ENCODE measurements around the gene CHCHD6.

DNA sequence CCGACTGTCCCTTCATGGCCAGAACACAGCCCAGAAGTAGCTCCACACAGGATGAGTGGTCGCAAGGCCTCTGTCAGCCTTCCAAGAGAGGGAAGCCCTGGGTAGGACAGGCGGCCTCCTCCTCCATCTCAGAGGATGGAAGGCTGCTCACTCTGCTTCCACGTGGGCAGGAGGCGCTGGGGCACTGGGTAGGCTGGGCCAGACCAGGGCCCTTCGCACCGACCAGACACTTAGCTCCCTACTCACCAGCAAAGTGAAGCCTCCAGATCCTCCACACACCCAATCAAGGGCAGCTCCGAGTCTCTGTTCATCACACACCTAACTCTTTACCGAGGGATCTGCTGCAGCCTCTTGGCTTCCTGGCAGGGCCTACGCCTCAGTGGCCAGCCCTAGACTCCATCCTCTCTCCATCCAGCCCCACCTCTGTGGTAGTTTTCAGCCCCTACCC lies 254.6 kb downstream of the CHCHD6 start:
- TF ChIP-seq POLR2AphosphoS5 (IDR thresholded peaks at IDR 0.05; ENCODE audit: low read depth, low read length) (no peak), TAF1 (IDR thresholded peaks at IDR 0.05; ENCODE audit: borderline replicate concordance, insufficient read depth, low read length) (no peak), FOXP2 (optimal IDR thresholded peaks at IDR 0.05; ENCODE audit: borderline replicate concordance, extremely low read depth, extremely low read length, insufficient read depth) (no peak), SIN3A (IDR thresholded peaks at IDR 0.05; ENCODE audit: borderline replicate concordance, insufficient read depth, low read length) (no peak)
- TF ChIP-seq, protein P1, sequence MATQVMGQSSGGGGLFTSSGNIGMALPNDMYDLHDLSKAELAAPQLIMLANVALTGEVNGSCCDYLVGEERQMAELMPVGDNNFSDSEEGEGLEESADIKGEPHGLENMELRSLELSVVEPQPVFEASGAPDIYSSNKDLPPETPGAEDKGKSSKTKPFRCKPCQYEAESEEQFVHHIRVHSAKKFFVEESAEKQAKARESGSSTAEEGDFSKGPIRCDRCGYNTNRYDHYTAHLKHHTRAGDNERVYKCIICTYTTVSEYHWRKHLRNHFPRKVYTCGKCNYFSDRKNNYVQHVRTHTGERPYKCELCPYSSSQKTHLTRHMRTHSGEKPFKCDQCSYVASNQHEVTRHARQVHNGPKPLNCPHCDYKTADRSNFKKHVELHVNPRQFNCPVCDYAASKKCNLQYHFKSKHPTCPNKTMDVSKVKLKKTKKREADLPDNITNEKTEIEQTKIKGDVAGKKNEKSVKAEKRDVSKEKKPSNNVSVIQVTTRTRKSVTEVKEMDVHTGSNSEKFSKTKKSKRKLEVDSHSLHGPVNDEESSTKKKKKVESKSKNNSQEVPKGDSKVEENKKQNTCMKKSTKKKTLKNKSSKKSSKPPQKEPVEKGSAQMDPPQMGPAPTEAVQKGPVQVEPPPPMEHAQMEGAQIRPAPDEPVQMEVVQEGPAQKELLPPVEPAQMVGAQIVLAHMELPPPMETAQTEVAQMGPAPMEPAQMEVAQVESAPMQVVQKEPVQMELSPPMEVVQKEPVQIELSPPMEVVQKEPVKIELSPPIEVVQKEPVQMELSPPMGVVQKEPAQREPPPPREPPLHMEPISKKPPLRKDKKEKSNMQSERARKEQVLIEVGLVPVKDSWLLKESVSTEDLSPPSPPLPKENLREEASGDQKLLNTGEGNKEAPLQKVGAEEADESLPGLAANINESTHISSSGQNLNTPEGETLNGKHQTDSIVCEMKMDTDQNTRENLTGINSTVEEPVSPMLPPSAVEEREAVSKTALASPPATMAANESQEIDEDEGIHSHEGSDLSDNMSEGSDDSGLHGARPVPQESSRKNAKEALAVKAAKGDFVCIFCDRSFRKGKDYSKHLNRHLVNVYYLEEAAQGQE (IDR thresholded peaks at IDR 0.05; ENCODE audit: insufficient read depth in 1 of 2, low read depth in 2 of 2, low read length in 2 of 2) = no peak
